Retina (tissue), 1 donor: ENCODE measurements around the gene RMP24.
"Not testable (repeated sequence)": the region's sequence is repeated elsewhere in the genome, so short reads cannot be mapped to it uniquely, and the experiment has no call there.

Experiments
- DNase-seq: peaks from one replicate; pipeline ENCODE4 v3.0.0-alpha.2; 2016

Gene RMP24

GRCh38 chr18:35968278-35968880 lies 4.1 kb upstream of the RMP24 start:
- no peak for DNase-seq

- no peak for DNase-seq
These were observed 2.8 kb upstream of the RMP24 start for GRCh38 chr18:35969676-35970075.

DNA sequence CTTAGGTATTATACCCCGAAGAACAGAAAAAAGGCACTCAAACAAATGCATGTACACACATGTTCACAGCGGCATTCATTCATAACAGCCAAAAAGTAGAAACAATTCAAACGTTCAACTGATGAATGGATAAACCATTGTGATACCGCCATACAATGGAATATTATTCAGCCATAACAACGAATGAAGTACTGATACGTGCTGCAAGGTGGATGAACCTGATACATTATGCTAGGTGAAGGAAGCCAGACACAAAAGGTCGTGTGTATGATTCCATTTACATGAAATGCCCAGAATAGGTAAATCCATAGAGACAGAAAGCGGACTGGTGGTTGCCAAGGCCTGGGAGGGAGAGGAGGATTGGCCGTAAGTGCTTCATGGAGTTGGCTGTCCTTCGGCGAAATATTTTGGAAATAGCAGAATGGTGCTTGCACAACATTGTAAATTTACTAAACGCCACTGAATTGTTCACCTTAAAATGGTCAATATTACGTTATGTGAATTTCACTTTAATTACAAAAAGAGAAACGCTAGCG lies 750 bp upstream of the RMP24 start:
- DNase-seq = no peak

DNA sequence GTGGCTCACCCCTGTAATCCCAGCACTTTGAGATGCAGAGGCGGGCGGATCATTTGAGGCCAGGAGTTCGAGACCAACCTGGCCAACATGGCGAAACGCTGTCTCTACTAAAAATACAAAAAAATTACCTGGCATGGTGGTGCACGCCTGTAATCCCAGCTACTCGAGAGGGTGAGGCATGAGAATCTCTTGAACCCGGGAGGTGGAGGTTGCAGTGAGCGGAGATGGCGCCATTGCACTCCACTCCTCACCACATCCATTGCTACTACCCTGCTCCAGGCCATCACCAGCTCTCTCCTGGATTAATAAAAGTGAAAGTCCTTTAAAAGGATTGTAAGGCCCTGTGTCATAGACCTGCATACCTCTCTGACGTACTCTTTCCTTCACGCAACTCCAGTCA lies 1.2 kb downstream of the RMP24 start:
- no peak for DNase-seq

GRCh38 chr18:35974181-35974580 lies 1.7 kb downstream of the RMP24 start:
- no peak for DNase-seq

DNA sequence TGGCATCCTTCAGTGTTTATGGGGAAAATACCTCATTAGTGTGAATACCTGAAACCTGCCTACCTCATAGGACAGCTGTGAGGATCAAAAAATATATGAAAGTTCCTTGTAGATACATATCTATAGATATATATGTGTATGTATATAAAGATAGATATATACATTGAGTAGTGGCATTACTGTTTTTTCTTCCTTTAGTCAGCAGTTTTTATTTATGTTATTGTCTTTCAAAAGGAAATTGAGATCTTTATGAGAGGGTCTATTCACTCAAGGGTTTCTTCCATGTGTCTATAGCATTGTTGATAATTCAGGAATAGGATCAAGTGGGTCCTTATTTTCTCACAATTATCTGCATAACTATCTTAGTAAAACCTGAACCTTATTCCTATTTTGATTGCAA lies 6.6 kb downstream of the RMP24 start:
- DNase-seq = no peak

DNA sequence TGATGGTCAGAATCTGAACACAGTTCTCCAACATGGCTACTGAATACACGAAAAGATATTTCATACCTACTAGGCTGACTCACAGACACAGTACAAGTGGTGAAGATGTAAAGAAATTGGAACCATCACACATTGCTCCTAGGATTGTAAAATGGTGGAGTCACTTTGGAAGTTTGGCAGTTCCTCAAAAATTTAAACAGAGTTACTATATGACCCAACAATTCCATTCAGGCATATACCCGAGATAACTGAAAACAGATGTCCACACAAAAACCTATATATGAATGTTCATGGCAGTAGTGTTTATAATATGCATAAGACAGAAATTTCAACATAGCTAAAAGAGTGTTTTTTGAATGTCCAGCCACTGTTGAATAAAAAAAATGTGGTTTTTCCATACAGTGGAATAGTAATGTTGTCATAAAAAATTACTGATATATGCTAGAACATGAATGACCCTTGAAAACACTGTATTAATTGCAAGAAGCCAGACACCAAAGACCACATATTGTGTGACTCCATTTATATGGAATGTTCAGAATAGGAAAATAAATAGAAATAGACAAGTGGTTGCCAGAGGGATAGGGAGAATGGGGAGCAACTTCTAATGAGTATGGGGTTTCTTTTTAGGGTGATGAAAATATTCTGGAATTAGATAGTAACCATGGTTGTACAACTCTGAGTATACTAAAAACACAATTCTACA lies 10.1 kb downstream of the RMP24 start:
- no peak for DNase-seq

DNA sequence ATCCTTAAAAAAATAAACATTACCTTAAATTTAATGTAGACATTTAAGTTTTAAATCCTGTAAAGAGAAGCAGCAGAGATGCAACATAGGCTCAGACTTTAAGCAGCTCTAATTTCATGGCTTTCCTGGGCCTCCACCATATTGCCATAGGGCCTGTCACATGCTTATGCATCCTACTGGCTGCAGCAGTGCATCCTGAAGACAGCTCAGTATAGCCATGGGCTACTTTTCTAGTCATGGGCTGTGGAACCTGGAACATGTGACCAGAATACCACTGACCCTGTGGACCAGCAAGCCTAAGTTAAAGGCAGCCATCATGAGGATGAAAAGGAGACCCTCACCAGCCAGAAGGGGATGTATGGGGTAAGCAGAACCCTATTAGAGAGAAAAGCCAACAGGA lies 10.7 kb downstream of the RMP24 start:
- no peak for DNase-seq

DNA sequence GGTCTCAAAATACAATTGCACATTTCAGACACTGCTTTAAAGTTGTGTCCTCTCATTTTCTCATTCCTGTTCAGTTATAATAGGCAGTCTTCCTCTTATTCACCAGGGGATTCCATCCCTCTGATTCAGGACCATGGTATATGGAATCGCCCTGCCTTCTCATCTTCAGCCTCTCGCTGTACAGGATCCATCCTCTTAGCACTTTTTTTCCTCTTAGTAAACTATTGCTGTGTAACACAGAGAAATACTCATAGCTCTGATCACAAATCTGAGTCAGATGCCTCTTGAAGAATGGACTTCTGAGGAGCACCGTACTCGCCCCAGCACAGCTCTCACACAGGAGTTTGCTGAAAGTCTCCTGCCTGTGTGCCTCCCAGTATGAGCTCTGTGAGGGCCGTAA lies 11.3 kb downstream of the RMP24 start:
- no peak for DNase-seq

DNA sequence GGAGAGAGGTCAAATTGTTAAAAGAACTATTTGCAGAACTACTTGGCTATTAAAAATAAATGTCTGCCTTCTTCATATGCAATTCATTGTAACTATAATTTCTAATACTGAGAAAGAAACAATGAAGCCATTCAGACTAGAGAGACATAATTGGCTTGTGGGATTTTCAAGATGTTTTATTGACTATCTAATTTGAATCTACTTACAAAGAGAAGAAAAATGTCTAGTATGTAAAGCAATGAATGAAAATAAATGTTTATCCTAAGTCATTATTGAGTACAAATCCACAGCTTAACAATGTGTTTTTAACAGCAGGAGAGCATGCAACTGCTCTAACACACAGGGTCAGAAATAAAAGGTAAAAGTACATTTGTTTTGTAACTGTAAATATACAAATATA lies 19.2 kb downstream of the RMP24 start:
- DNase-seq = no peak

DNA sequence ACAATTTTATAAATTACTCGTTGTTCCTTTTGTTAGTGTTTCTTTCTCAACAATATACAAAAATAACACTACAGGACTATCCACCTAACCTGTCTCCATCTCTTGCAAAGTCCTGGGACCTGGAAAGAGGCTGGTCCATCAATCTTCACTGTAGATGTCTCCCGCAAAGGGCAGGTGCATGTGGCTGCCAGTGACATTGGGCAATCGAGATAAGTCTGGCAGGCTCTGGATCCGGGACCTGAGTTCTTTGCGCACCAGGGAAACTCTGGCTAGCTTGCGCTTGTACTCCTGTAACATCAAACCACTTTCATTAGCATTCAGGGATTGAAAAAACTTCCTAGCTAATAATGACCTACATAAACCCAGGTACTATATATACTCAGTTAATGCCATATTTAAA lies 20.5 kb downstream of the RMP24 start:
- DNase-seq = no peak

DNA sequence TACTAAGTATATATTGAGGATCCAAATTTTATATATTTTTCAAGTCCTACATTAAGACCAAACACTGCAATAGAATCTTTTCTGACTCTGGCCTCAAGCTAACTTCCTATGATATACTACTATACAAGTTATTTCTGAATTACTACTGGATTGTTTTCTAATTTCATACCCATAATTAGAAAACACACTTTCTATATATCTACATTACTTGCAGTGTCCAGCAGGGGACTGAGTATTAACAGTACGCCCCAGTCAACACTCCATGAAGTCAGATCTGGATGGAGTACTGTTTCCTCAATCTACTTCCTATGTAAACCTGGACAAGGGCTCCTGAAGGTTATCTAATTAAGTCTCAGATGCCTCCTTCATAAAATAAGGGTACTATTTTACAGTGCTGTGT lies 26.5 kb downstream of the RMP24 start:
- DNase-seq = no peak

- DNase-seq = no peak
These were observed 27.4 kb downstream of the RMP24 start for GRCh38 chr18:35999925-36000324.

- no peak for DNase-seq
These were observed 34.5 kb downstream of the RMP24 start for GRCh38 chr18:36006997-36007396.

DNA sequence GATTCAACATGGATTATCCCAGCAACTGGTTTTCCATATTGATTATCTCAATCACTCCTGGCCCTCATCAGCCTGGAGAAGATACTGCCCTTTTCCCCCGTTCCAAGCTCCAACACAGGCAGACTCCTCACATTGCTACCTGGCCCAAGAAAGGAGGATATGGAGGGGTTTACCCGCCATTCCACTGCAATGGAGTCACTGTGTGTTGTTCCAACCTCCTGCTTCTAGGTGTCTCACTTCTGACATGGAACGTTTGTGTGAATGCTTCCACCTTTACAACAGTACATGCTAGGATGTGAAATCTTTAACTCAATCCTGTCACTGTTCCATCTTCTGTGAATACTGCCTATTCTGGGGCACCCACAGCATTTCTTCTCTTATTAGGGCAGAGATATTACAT lies 36.7 kb downstream of the RMP24 start:
- no peak for DNase-seq

GRCh38 chr18:36012891-36013290 lies 40.4 kb downstream of the RMP24 start:
- DNase-seq = no peak

- no peak for DNase-seq
These were observed 43.1 kb downstream of the RMP24 start for GRCh38 chr18:36015629-36016028.

DNA sequence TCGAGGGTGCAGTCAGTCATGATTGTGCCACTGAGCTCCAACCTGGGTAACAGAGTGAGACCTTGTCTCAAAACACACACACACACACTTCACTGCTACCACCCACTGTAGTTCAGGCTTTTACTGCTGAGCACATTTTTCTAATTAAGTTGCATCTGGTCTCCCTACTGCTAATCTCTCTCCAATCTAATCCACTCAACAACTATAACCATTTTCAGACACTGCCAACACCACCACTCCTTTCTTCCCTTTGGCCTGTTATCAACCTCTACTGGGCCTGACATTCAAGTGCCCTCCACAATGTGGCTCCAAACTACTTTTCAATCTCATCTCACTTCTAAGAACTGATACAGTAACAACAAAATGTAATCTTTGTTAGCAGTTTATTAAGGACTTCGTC lies 44.8 kb downstream of the RMP24 start:
- peak; percentile 25 for DNase-seq

DNA sequence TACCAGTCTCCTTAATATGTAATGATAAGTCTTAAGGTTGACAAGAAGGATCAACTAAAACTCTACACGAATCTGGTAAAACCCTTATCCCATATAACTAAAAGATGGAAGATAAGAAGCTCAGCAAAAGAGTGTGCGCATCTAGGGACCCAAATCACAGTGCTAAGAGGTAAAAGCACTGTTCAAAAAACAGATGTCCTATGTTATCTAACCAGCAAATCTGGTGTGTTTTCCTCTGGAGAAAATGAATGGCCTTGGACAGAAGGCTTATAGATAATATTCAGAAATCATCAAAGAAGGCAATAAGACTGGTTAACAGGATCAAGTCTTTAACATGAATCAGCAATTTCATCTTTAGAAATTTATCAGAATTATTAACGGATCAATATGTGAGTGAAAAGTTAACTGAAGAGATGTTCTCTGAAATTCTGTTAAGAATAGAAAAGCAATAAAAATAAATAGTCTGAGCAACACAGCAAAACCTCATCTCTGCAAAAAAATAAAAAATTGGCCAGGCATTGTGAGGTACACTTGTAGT lies 47.8 kb downstream of the RMP24 start:
- no peak for DNase-seq

DNA sequence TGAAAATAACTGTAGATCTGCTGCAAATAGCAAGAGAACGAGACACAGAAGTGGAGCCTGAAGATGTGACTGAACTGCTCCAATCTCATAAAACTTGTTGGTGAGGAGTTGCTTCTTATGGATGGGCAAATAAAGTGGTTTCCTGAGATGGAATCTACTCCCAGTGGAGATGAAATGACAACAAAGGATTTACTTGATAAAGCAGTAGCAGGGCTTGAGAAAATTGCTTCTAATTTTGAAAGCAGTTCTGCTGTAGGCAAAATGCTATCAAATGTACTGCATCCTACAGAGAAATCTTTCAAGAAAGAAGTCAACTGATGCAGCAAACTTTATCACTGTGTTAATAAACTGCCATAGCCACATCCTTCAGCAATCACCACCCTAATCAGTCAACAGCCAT lies 50.9 kb downstream of the RMP24 start:
- no peak for DNase-seq

DNA sequence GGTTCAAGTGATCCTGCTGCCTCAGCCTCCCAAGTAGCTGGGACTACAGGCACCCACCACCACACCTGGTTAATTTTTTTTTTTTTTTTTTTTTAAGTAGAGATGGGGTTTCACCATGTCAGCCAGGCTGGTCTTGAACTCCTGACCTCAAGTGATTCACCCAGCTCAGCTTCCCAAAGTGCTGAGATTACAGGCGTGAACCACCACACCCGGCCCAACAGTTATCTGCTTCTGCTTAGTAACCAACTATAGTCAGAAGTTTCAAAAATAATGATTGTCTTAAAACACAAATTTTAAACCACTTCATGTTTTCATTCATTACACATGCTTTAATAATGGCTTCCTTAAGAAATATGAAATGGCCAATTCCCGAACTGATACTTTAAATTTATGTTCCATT lies 51.8 kb downstream of the RMP24 start:
- DNase-seq = not testable (repeated sequence)

GRCh38 chr18:36025025-36025424 lies 52.5 kb downstream of the RMP24 start:
- no peak for DNase-seq

- no peak for DNase-seq
These were observed 56.4 kb downstream of the RMP24 start for GRCh38 chr18:36028859-36029258.
